DOHH2 (cell line): ENCODE results near the gene SHISA6.

Source experiments
- H3F3A ChIP-seq: fragments of 200-600 bp; sonication (generic), shearing (Covaris generic); 2 replicates; pipeline ENCODE4 v1.6.0; 2016; ENCODE audit warnings: antibody characterized with exemption, mild to moderate bottlenecking; ENCODE audit not compliant: control insufficient read depth, insufficient read depth
- H3K27ac ChIP-seq: fragments of 200-600 bp; sonication (generic); 2 replicates; pipeline ENCODE4 v1.5.1; 2014; ENCODE audit warnings: low read depth, mild to moderate bottlenecking, low read length, moderate library complexity
- H3K27me3 ChIP-seq: fragments of 200-600 bp; sonication (generic); 2 replicates; pipeline ENCODE4 v1.6.1; 2014; ENCODE audit warnings: mild to moderate bottlenecking, low read length, mixed read lengths; ENCODE audit not compliant: control insufficient read depth
- H3K36me3 ChIP-seq: fragments of 200-600 bp; sonication (generic); 2 replicates; pipeline ENCODE4 v1.6.1; 2014; ENCODE audit warnings: mild to moderate bottlenecking, low read length, moderate library complexity, mixed read lengths; ENCODE audit not compliant: control insufficient read depth
- H3K4me1 ChIP-seq: fragments of 200-600 bp; sonication (generic); 2 replicates; pipeline ENCODE4 v1.6.1; 2014; ENCODE audit warnings: mild to moderate bottlenecking, low read length, mixed read lengths; ENCODE audit not compliant: control insufficient read depth
- H3K4me2 ChIP-seq: fragments of 200-600 bp; sonication (generic); 2 replicates; pipeline ENCODE4 v1.6.0; 2014; ENCODE audit warnings: mild to moderate bottlenecking, low read length, moderate library complexity
- H3K4me3 ChIP-seq: fragments of 200-600 bp; sonication (generic); 2 replicates; pipeline ENCODE4 v1.5.1; 2014; ENCODE audit warnings: mild to moderate bottlenecking, low read length, mixed read lengths
- H3K79me2 ChIP-seq: fragments of 200-600 bp; sonication (generic); 2 replicates; pipeline ENCODE4 v1.6.1; 2014; ENCODE audit warnings: mild to moderate bottlenecking, low read length, mixed read lengths; ENCODE audit not compliant: control insufficient read depth
- H3K9me2 ChIP-seq: fragments of 200-600 bp; sonication (generic); replicated peaks from 2 replicates; pipeline ENCODE4 v1.6.1; 2014; ENCODE audit warnings: mild to moderate bottlenecking, low read length, mixed read lengths; ENCODE audit not compliant: control insufficient read depth
- H3K9me3 ChIP-seq: fragments of 200-600 bp; sonication (generic); 2 replicates; pipeline ENCODE4 v1.6.1; 2014; ENCODE audit warnings: antibody characterized with exemption, low read length, mixed read lengths; ENCODE audit not compliant: control insufficient read depth, insufficient read depth
- H4K20me1 ChIP-seq: fragments of 200-600 bp; sonication (generic); 2 replicates; pipeline ENCODE4 v1.6.0; 2014; ENCODE audit warnings: low read depth, mild to moderate bottlenecking, antibody characterized with exemption, low read length, moderate library complexity; ENCODE audit not compliant: control insufficient read depth, insufficient read depth
- EZH2phosphoT487 ChIP-seq: fragments of 200-600 bp; sonication (generic); IDR thresholded peaks from 2 replicates; pipeline ENCODE4 v1.6.1; 2017; ENCODE audit warnings: borderline replicate concordance, mild to moderate bottlenecking, antibody characterized with exemption, low read length, moderate library complexity, mixed read lengths
- TF ChIP-seq, protein P1 (sequence below): fragments of 200-600 bp; sonication (generic); IDR thresholded peaks from one replicate; pipeline ENCODE4 v1.5.1; 2014; ENCODE audit warnings: antibody characterized with exemption, mild to moderate bottlenecking, low read depth, low read length; ENCODE audit not compliant: poor library complexity, severe bottlenecking

SHISA6 gene

GRCh38 chr17:11239379-11239970 is 1.5 kb upstream of the SHISA6 start:
- Histone ChIP-seq H3K9me2 (no peaks in the 10 kb centered on the region), H3K79me2 (no peaks in the 10 kb centered on the region), H3K27me3 (no peaks in the 10 kb centered on the region), H3K4me2 (no peak overlapping the region), H3K27ac (no peak overlapping the region), H3K4me3 (no peak overlapping the region), H3K4me1 (no peaks in the 10 kb centered on the region), H3K9me3 (peaks cover 16% of the 10 kb centered on the region; the same call in 1 of the 2 replicates), H3F3A (no peaks in the 10 kb centered on the region), H3K36me3 (no peaks in the 10 kb centered on the region), H4K20me1 (no peaks in the 10 kb centered on the region)
- TF ChIP-seq EZH2phosphoT487: no peak
- TF ChIP-seq, protein P1, sequence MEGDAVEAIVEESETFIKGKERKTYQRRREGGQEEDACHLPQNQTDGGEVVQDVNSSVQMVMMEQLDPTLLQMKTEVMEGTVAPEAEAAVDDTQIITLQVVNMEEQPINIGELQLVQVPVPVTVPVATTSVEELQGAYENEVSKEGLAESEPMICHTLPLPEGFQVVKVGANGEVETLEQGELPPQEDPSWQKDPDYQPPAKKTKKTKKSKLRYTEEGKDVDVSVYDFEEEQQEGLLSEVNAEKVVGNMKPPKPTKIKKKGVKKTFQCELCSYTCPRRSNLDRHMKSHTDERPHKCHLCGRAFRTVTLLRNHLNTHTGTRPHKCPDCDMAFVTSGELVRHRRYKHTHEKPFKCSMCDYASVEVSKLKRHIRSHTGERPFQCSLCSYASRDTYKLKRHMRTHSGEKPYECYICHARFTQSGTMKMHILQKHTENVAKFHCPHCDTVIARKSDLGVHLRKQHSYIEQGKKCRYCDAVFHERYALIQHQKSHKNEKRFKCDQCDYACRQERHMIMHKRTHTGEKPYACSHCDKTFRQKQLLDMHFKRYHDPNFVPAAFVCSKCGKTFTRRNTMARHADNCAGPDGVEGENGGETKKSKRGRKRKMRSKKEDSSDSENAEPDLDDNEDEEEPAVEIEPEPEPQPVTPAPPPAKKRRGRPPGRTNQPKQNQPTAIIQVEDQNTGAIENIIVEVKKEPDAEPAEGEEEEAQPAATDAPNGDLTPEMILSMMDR: no peak

GRCh38 chr17:11240041-11240840 is 772 bp upstream of the SHISA6 start:
- Histone ChIP-seq H3K27ac (no peak overlapping the region), H3K4me1 (no peaks in the 10 kb centered on the region), H3K4me2 (no peak overlapping the region), H3K27me3 (no peaks in the 10 kb centered on the region), H3K9me3 (peaks cover 16% of the 10 kb centered on the region; the same call in 1 of the 2 replicates), H3K79me2 (no peaks in the 10 kb centered on the region), H3K9me2 (no peaks in the 10 kb centered on the region), H3K36me3 (no peaks in the 10 kb centered on the region), H3F3A (no peaks in the 10 kb centered on the region), H4K20me1 (no peaks in the 10 kb centered on the region), H3K4me3 (no peak overlapping the region)
- TF ChIP-seq EZH2phosphoT487: no peak
- TF ChIP-seq, protein P1: no peak

DNA sequence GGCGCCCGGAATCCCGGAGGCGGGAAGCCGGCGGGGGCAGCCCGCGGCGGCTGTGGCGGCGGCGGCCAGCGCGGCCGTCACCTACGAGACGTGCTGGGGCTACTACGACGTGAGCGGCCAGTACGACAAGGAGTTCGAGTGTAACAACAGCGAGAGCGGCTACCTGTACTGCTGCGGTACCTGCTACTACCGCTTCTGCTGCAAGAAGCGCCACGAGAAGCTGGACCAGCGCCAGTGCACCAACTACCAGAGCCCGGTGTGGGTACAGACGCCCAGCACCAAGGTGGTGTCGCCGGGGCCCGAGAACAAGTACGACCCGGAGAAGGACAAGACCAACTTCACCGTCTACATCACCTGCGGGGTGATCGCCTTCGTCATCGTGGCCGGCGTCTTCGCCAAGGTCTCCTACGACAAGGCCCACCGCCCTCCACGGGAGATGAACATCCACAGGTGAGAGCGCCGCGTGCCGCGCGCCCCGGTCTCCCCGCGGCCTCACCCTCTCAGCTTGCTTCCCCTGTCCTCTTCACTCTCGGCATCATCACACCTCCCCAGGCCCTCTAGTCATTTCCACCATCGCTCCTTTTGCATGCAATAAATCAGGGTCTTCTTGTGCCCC is 706 bp downstream of the SHISA6 start:
- no peaks in the 10 kb centered on the region for H3K4me1 ChIP-seq
- no peaks in the 10 kb centered on the region for H3F3A ChIP-seq
- H3K79me2 ChIP-seq: no peaks in the 10 kb centered on the region
- H3K9me2 ChIP-seq: no peaks in the 10 kb centered on the region
- H4K20me1 ChIP-seq: no peaks in the 10 kb centered on the region
- no peak overlapping the region for H3K4me2 ChIP-seq
- H3K27ac ChIP-seq: no peak overlapping the region
- H3K4me3 ChIP-seq: no peak overlapping the region
- H3K36me3 ChIP-seq: no peaks in the 10 kb centered on the region
- H3K9me3 ChIP-seq: peaks cover 16% of the 10 kb centered on the region; the same call in 1 of the 2 replicates
- no peak for TF ChIP-seq EZH2phosphoT487
- TF ChIP-seq, protein P1: no peak
- no peaks in the 10 kb centered on the region for H3K27me3 ChIP-seq
